IgD-negative memory B cell (primary cell): ENCODE measurements around the gene RAB6B. TPM values are rescaled to one million over a fixed set of nuclear protein-coding genes. Genes with fewer than 3 reads are reported as not detected.
A peak's percentile ranks its signal among the peaks of the same experiment; 100 is the strongest.

Source experiments
- H3K27ac Mint-ChIP-seq, 3 donors: one replicate each; pipeline ENCODE4 v1.8.0; 2020 to 2022; ENCODE audit warnings: mild to moderate bottlenecking in 3 of 3, mixed read lengths in 3 of 3, moderate library complexity in 1 of 3
- H3K27me3 Mint-ChIP-seq: one replicate; pipeline ENCODE4 v1.8.0; 2021; ENCODE audit warnings: mixed read lengths
- H3K36me3 Mint-ChIP-seq: one replicate; pipeline ENCODE4 v1.8.0; 2020; ENCODE audit warnings: mild to moderate bottlenecking, mixed read lengths
- H3K4me1 Mint-ChIP-seq, 3 donors: one replicate each; pipeline ENCODE4 v1.8.0; 2020 to 2022; ENCODE audit warnings: mixed read lengths in 3 of 3, mild to moderate bottlenecking in 1 of 3
- H3K4me3 Mint-ChIP-seq, 4 donors: one replicate each; pipeline ENCODE4 v1.8.0; 2020 to 2022; ENCODE audit warnings: mild to moderate bottlenecking in 4 of 4, mixed read lengths in 4 of 4, moderate library complexity in 3 of 4
- H3K9me3 Mint-ChIP-seq, 3 donors: one replicate each; pipeline ENCODE4 v1.8.0; 2020 to 2021; ENCODE audit warnings: mixed read lengths in 3 of 3, mild to moderate bottlenecking in 1 of 3
- polyA plus RNA-seq: library from polyadenylated mRNA; unstranded; fragments of 300-500 nt; fragmentation: Illumina TruSeq; gene quantifications from one replicate; pipeline ENCODE4 v1.2.3, GENCODE V29; 2021

Gene RAB6B
- polyA plus RNA-seq, 1 donor from 2014 or later = 0.36 TPM

DNA sequence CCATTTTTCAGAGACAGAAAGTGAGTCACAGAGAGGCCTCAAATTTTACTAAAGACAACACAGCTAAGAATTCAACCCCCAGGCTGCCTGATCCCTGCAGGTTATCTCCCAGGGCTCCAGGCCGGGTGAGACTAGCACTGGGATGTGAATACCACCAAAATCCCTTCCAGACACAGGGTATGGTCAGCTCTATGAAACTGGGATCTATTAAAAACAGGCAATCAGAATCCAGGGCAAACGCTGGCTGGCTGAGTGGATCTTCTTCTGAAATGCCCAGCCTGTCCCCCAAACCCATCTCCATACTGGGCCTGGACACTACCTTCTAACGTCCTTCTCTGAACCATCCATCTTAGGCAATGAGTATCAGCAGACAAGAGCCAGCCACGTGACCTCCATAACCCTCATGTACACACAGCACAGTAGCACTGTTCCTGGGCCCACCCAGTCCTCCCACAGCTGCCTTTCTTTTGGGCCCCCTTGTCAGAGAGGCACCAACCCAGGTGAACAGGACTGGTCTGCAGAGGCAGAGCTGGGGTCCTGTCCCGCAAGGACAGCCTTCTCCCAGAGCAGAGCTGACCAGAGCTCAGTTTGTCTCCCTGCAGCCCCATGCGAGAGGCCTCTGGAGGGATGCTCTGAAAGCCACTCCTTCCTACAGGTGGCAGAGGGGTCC lies 1.9 kb downstream of the RAB6B start:
- H3K27me3 Mint-ChIP-seq = peaks cover 29% of the 10 kb centered on the region
- peaks cover 3 to 6% (median 5%) of the 10 kb centered on the region in 3 donors for H3K4me1 Mint-ChIP-seq
- H3K4me3 Mint-ChIP-seq = peak overlapping the region in 2 of 4 donors; percentile 17 to 60
- peaks cover 2% of the 10 kb centered on the region for H3K36me3 Mint-ChIP-seq
- peaks cover 0 to 4% (median 0%) of the 10 kb centered on the region in 3 donors for H3K9me3 Mint-ChIP-seq
- H3K27ac Mint-ChIP-seq = no peak overlapping the region

- peaks cover 29% of the 10 kb centered on the region for H3K27me3 Mint-ChIP-seq
- peaks cover 2% of the 10 kb centered on the region for H3K36me3 Mint-ChIP-seq
- peaks cover 3 to 6% (median 5%) of the 10 kb centered on the region in 3 donors for H3K4me1 Mint-ChIP-seq
- peak overlapping the region in 1 of 4 donors; percentile 12 for H3K4me3 Mint-ChIP-seq
- no peak overlapping the region for H3K27ac Mint-ChIP-seq
- H3K9me3 Mint-ChIP-seq = peaks cover 0 to 4% (median 0%) of the 10 kb centered on the region in 3 donors
Observed at GRCh38 chr3:133892541-133893231, 3.0 kb downstream of the RAB6B start.

DNA sequence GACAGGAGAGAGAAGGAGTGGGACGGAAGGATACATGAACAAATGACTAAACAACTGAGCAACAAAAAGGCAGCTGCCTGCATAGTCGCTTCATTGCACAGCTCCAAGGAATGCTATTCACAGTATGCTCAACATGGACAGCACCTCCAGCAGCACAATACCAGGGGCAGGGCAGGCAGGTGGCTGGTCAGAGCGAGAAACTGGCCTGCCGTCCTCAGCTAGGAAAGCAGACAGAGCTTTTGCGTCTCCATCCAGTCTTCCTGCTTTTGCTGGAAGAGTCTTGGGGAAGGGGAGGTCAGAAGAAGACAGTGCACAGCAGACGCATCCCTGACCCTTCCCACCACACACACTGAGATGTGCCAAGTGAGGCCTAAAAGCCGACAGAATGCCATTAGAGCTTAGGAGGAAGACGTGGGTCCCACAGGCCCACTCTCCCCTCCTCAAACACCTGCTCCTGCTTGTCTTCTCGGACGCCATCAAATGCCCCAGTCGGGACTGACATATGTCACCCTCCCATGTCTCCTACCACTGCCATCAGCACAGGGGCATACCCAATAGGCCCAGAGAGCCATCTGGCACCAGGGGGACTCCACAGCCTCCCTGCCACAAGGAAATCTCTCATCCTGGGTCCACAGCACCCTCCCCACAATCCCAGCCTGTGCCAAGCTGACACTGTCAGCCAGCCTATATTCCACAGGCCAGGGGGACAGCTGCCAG lies 3.9 kb downstream of the RAB6B start:
- no peak overlapping the region for H3K4me3 Mint-ChIP-seq
- H3K9me3 Mint-ChIP-seq = peaks cover 0 to 3% (median 0%) of the 10 kb centered on the region in 3 donors
- peaks cover 2% of the 10 kb centered on the region for H3K36me3 Mint-ChIP-seq
- peaks cover 2 to 5% (median 3%) of the 10 kb centered on the region in 3 donors for H3K4me1 Mint-ChIP-seq
- H3K27me3 Mint-ChIP-seq = peaks cover 29% of the 10 kb centered on the region
- no peak overlapping the region for H3K27ac Mint-ChIP-seq

GRCh38 chr3:133890972-133891644 lies 4.6 kb downstream of the RAB6B start:
- H3K4me3 Mint-ChIP-seq = no peak overlapping the region
- H3K4me1 Mint-ChIP-seq = peaks cover 0 to 3% (median 3%) of the 10 kb centered on the region in 3 donors
- no peak overlapping the region for H3K27ac Mint-ChIP-seq
- H3K27me3 Mint-ChIP-seq = peaks cover 25% of the 10 kb centered on the region
- H3K9me3 Mint-ChIP-seq = peaks cover 0 to 2% (median 0%) of the 10 kb centered on the region in 3 donors
- peaks cover 2% of the 10 kb centered on the region for H3K36me3 Mint-ChIP-seq

GRCh38 chr3:133890037-133890436 lies 5.6 kb downstream of the RAB6B start:
- H3K4me1 Mint-ChIP-seq = peaks cover 0 to 3% (median 0%) of the 10 kb centered on the region in 3 donors
- H3K27ac Mint-ChIP-seq = no peak overlapping the region
- peaks cover 0 to 2% (median 0%) of the 10 kb centered on the region in 3 donors for H3K9me3 Mint-ChIP-seq
- H3K36me3 Mint-ChIP-seq = peaks cover 2% of the 10 kb centered on the region
- peaks cover 22% of the 10 kb centered on the region for H3K27me3 Mint-ChIP-seq
- H3K4me3 Mint-ChIP-seq = no peak overlapping the region

DNA sequence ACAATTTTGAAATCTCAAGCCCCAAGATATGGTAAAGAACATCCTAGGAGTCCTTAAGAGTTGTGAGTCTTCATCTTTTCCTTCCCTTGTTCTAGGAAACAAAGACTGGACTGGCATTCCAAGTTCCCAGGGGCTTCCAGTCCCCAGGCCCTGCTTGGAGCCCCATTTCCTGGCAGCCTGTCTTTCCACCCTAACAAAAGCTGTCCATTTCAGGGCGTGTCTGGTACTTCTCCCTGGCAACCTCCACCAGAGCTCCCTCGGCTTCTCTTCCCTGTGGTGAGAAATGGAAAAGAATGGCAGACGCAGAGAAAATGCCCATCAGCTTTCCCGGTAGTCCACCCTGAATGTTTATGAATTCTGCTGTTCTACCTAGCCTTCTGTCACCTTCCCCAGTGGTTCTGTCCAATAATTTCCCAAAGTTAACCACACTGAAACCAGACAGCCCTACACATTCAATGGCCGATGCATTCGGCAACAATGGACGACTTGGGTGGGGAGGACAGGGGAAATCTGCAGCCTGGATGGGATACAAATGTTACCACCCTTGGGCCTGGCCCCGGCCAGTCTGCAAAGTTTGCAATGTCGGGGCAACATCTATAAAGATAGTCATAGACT lies 6.8 kb downstream of the RAB6B start:
- Mint-ChIP-seq H3K4me1 (peaks cover 0 to 3% (median 0%) of the 10 kb centered on the region in 3 donors), H3K27ac (no peak overlapping the region), H3K36me3 (peaks cover 2% of the 10 kb centered on the region), H3K27me3 (peaks cover 22% of the 10 kb centered on the region), H3K4me3 (no peak overlapping the region), H3K9me3 (peaks cover 0 to 2% (median 0%) of the 10 kb centered on the region in 3 donors)

- no peak overlapping the region for H3K4me3 Mint-ChIP-seq
- peaks cover 0 to 2% (median 0%) of the 10 kb centered on the region in 3 donors for H3K9me3 Mint-ChIP-seq
- H3K27me3 Mint-ChIP-seq = peaks cover 14% of the 10 kb centered on the region
- H3K27ac Mint-ChIP-seq = peak overlapping the region in 1 of 3 donors; percentile 45
- peaks cover 2% of the 10 kb centered on the region for H3K36me3 Mint-ChIP-seq
- no peaks in the 10 kb centered on the region for H3K4me1 Mint-ChIP-seq
Observed at GRCh38 chr3:133887803-133888703, 7.6 kb downstream of the RAB6B start.

DNA sequence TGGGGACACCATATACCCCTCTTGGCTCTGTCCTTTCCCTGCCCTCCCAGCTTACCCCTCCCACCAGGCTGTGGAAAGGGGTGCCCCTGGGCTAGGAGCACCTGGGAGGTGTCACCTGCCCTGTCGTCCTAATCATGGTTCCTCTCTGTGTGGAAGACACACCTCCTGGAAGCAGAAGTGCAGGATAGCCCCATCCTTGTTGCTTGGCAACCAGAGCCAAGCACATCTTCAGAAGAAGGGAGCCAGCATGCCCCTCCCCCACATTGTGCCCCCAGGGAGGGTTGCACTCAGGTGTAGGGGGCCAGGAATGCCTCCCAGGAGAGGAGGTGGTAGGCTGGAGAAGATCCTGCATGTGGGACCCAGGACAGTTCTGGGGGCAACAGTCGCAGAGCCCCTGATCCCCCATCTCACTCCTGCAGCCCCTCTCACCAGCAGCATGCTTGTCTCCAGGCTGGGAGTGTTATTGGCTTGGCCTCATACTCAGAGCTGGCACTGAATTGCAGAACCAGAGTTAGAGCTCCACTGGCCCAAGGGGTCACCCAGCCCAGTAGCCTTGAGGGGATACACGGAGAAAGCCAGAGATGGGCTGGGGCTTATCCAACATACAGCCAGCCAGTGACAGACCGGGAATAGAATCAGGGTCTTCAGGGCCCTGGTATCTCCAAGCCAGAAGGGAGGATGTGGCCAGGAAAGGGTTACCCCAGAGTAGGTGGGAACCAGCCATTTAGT lies 8.4 kb downstream of the RAB6B start:
- peaks cover 0 to under 1% (median under 1%) of the 10 kb centered on the region in 3 donors for H3K9me3 Mint-ChIP-seq
- H3K36me3 Mint-ChIP-seq = peaks cover 2% of the 10 kb centered on the region
- H3K27ac Mint-ChIP-seq = peak overlapping the region in 1 of 3 donors; percentile 45
- peaks cover 8% of the 10 kb centered on the region for H3K27me3 Mint-ChIP-seq
- H3K4me1 Mint-ChIP-seq = no peaks in the 10 kb centered on the region
- no peak overlapping the region for H3K4me3 Mint-ChIP-seq

DNA sequence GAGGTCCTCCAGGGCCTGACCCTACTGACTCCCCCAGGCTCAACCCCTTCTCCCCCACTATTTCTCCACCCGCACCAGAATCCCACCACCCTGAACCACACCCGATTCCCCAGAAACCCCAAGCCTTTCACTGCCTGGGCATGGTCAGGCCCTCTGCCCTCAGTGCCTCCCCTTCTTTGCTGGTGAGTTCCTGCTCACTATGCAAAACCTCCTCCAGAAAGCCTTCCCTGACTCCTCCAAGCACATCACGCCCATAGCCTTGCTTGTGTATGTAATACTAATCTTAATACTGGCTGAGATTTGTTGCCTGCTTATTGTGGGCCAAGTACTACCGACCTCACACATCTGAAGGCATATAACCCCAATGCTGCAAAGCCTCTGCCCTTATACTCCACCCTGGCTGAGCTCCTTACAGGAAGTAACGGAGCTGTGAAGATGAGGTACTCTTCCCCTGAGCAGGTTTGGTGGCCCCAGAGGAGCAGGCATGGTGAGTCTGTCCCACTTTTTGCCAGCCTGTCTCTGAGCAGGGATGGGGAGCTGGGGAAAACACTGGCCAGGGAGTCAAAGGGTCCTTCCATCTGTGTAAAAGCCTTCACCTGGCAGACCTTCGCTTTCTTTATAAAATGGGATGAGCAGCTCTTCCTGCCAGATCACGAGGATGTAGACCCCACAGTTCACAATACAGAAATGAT lies 9.5 kb downstream of the RAB6B start:
- peaks cover 0 to 5% (median 4%) of the 10 kb centered on the region in 3 donors for H3K9me3 Mint-ChIP-seq
- no peaks in the 10 kb centered on the region for H3K4me1 Mint-ChIP-seq
- H3K36me3 Mint-ChIP-seq = peaks cover 2% of the 10 kb centered on the region
- peak overlapping the region in 1 of 3 donors; percentile 29 for H3K27ac Mint-ChIP-seq
- peaks cover 6% of the 10 kb centered on the region for H3K27me3 Mint-ChIP-seq
- no peak overlapping the region for H3K4me3 Mint-ChIP-seq

- Mint-ChIP-seq H3K27me3 (peaks cover 2% of the 10 kb centered on the region), H3K36me3 (peaks cover 2% of the 10 kb centered on the region), H3K4me1 (no peaks in the 10 kb centered on the region), H3K9me3 (peaks cover 0 to 6% (median 5%) of the 10 kb centered on the region in 3 donors), H3K4me3 (no peak overlapping the region), H3K27ac (no peak overlapping the region)
Observed at GRCh38 chr3:133884887-133885711, 10.6 kb downstream of the RAB6B start.

DNA sequence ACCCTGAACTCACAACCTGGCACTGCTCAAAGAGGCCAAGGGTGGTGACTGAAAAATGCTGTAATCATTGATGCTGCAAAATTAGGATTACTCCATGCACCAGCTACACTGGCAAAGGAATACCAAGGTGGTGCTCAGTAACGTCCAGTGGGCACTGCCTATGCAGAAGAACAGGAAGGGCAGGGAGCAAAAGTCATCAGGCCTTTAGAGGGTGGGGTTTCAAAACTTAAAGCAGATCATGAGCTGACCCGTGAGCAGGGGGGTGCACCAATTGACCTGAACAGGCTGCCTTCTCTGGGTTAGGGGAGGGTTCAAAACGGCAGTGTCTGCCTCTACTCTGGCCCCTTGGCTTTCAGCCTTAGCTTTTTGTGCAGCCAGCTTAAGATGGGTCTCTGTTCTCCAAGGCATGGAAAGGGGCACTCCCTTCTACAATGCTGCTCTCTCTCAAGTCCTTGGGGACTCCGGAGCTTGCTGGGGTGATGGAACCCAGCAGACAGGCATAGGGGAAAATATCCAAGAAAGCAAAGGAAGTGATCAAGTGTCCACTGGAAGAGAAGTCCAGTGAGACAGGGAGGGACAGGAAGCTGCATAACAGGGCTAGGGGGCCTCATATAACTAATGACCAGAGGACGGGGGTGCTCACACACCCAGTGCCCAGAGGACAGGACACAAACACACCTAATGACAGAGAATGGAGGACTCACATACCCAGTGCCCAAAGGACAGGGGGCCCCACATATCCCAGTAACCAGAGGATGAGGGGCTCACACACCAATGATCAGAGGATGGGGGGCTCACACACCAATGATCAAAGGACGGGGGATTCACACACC lies 11.4 kb downstream of the RAB6B start:
- H3K27ac Mint-ChIP-seq = peak overlapping the region in 1 of 3 donors; percentile 32
- peaks cover 3% of the 10 kb centered on the region for H3K27me3 Mint-ChIP-seq
- no peaks in the 10 kb centered on the region for H3K4me1 Mint-ChIP-seq
- H3K4me3 Mint-ChIP-seq = no peak overlapping the region
- peaks cover 0 to 8% (median 7%) of the 10 kb centered on the region in 3 donors for H3K9me3 Mint-ChIP-seq
- H3K36me3 Mint-ChIP-seq = no peaks in the 10 kb centered on the region
